Mucosa of gallbladder (tissue), 1 donor: Measurements from ENCODE around the gene UGT1A1. TPM values are rescaled to one million over a fixed set of nuclear protein-coding genes. Genes with fewer than 3 reads are reported as not detected.
A peak's percentile ranks its signal among the peaks of the same experiment; 100 is the strongest.

Source experiments
- DNase-seq: peaks from one replicate; pipeline ENCODE4 v3.0.0-alpha.2; 2020; ENCODE audit warnings: low spot score
- total RNA-seq: library from RNA; stranded (reverse); gene quantifications from one replicate; pipeline ENCODE4 v1.2.1, GENCODE V29; 2021
- donor health status: DM: no; HTN: no; CAD: no.

The UGT1A1 gene
- total RNA-seq, 1 donor from 2014 or later, result 2.6 TPM

DNA sequence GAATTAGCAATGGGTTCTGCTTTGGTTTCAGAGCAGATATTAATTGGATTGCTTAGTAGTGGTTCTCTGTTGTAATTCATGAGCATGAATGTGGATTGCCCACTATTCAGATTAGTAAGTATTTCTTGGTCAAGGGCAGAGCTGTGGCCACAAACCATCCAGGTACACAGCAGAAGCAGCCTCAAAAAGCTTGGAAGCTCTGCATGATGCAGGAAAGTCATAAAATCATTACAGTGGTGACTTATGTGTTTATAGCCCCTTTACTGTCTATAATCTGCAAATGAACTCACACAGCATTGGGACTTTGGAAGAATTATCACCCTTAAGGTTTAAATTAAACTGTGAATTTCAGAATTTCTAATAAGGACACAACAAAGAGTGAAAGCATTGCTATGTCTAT is 1.9 kb upstream of the UGT1A1 start:
- no peak for DNase-seq

- DNase-seq, result no peak
Measured at GRCh38 chr2:233758849-233759248, 1.2 kb upstream of the UGT1A1 start.

GRCh38 chr2:233761040-233761769 is 1.1 kb downstream of the UGT1A1 start:
- no peak for DNase-seq

DNA sequence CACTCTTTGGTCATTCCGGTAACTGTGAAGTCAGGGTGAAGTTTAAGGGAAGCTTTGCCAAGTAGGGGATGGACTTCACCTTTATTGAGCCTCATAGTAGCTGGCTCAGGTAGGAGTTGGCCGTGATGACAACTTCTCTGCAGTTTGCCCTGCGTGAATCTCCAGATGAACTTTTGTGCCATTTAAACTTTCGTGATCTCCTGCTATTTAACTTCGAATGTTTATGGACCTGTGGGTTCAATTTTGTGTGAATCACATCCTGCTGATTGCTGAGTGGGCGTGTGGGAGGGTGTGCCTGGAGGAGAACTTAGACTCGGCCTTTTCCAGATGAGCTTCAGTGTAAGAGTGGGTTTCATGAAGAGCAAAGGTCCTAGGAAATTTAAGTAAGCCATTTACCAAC is 4.2 kb downstream of the UGT1A1 start:
- DNase-seq, result peak; percentile 14

- no peak for DNase-seq
Measured at GRCh38 chr2:233764761-233765160, 4.7 kb downstream of the UGT1A1 start.

- DNase-seq, result no peak
Measured at GRCh38 chr2:233766416-233766815, 6.3 kb downstream of the UGT1A1 start.

DNA sequence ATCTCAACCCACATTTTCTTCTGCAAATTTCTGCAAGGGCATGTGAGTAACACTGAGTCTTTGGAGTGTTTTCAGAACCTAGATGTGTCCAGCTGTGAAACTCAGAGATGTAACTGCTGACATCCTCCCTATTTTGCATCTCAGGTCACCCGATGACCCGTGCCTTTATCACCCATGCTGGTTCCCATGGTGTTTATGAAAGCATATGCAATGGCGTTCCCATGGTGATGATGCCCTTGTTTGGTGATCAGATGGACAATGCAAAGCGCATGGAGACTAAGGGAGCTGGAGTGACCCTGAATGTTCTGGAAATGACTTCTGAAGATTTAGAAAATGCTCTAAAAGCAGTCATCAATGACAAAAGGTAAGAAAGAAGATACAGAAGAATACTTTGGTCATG is 8.0 kb downstream of the UGT1A1 start:
- no peak for DNase-seq

GRCh38 chr2:233769260-233769659 is 9.2 kb downstream of the UGT1A1 start:
- DNase-seq, result no peak

DNA sequence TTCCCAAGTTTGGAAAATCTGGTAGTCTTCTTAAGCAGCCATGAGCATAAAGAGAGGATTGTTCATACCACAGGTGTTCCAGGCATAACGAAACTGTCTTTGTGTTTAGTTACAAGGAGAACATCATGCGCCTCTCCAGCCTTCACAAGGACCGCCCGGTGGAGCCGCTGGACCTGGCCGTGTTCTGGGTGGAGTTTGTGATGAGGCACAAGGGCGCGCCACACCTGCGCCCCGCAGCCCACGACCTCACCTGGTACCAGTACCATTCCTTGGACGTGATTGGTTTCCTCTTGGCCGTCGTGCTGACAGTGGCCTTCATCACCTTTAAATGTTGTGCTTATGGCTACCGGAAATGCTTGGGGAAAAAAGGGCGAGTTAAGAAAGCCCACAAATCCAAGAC is 12.1 kb downstream of the UGT1A1 start:
- DNase-seq, result no peak

DNA sequence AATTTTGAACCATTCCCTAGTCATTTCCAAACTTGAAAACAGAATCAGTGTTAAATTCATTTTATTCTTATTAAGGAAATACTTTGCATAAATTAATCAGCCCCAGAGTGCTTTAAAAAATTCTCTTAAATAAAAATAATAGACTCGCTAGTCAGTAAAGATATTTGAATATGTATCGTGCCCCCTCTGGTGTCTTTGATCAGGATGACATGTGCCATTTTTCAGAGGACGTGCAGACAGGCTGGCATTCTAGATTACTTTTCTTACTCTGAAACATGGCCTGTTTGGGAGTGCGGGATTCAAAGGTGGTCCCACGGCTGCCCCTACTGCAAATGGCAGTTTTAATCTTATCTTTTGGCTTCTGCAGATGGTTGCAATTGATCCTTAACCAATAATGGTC is 12.5 kb downstream of the UGT1A1 start:
- no peak for DNase-seq

DNA sequence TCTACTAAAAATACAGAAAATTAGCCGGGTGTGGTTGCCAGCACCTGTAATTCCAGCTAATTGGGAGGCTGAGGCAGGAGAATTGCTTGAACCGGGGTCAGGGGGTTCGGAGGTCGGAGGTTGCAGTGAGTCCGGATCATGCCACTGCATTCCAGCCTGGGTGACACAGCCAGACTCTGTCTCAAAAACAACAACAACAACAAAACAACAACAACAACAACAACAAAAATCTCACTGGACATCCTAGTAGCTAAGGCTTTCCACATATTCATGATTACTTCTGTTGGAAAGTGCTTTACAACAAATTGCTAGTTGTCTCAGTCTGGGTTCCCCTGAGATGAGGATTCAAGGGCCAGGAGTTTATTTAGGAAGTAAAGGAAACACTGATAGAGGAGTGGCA is 13.8 kb downstream of the UGT1A1 start:
- DNase-seq, result no peak

- no peak for DNase-seq
Measured at GRCh38 chr2:233775414-233775813, 15.3 kb downstream of the UGT1A1 start.

DNA sequence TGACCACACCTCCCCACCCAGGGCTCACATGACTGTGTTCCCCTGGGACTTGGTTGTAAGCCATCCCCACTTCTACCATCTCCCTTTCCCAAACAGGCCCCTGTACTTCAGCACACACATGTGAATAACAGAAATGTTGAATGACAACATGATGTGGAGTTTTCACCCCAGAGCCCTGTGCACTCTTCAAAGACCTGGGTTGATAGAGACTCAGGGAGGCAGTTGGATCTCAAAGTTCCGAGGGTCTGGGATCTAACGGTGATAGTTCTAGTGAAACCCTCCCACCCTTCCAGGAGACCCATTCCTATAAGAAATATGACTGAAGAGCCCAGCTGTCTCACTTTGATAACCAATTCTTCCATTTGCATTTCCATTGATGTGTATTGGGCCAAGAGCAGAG is 18.0 kb downstream of the UGT1A1 start, which contains the start of gene MROH2A:
Gene MROH2A (plus strand): TSS at position 301 of the 400 bp plus-strand sequence. CDS start 1,029 bp downstream, outside the sequence.
- DNase-seq, result no peak

- DNase-seq, result no peak
Measured at GRCh38 chr2:233779722-233780121, 19.7 kb downstream of the UGT1A1 start.

DNA sequence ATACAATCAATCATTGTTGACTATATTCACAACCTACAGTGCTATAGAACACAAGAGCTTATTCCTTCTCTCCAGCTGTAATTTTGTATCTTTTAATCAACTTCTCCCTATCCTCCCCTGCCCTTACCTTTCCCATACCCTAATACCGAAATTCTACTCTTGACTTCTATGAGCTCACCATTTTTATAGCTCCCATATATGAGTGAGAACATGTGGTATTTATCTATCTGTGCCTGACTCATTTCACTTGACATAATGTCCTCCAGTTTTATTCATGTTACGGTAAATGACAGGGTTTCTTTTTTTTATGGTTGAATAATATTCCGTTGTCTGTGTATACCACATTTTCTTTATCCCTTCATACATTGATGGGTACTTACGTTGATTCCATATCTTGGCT is 20.7 kb downstream of the UGT1A1 start:
- DNase-seq, result no peak

DNA sequence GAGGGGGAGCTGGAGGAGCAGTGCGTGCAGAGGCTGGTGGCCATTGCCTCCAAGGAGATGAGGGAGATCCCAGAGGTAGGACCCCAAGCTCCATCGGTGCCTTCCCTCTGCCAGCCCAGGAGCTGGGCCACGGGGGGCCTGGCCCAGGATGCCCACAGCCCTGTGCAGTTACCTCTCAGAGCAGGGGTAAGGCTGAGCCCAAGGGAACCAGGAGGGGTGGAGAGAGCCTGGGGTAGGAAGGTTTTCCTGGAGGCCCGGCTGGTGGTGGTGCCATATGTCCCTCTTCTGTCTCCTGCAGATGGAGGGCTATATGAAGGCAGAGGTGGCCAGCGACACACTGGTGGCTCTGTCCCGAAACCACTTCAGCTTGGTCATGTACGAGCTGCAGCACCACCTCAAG is 29.5 kb downstream of the UGT1A1 start:
- no peak for DNase-seq

- DNase-seq, result no peak
Measured at GRCh38 chr2:233791151-233791882, 31.2 kb downstream of the UGT1A1 start.

- DNase-seq, result no peak
Measured at GRCh38 chr2:233791883-233792329, 31.8 kb downstream of the UGT1A1 start.

GRCh38 chr2:233792720-233793119 is 32.6 kb downstream of the UGT1A1 start:
- DNase-seq, result no peak

DNA sequence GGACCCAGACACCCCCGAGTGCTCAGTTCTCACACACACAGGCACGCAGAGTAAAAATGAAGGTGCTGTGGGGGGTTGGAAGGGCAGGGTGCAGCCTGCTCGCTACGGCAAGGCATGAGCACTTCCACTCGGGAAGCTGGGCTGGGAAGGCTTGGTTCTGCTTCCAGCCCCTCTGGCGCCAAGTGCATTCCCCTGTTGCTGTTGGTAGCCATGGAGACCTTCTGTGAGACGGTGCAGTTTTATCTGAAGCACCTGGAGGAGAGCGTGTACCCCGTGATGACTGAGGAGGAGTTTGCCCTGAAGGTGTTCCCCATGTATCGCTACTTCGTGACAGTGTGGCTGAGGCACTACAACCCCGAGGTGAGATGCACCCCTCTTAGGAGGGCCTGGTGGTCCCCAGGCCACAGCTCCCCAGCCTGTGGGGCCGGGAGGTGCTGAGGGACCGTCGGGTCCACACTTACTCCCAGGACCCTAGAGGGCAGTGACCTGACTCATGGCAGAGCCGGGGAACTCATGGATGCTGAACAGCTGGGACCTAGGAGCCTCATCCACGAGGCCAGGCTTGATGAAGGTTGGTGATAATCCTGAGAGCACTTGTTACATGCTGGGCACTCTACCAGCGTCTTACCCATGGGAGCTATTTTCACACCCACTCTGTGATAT is 33.5 kb downstream of the UGT1A1 start:
- no peak for DNase-seq

GRCh38 chr2:233794128-233794658 is 34.1 kb downstream of the UGT1A1 start:
- DNase-seq, result no peak

DNA sequence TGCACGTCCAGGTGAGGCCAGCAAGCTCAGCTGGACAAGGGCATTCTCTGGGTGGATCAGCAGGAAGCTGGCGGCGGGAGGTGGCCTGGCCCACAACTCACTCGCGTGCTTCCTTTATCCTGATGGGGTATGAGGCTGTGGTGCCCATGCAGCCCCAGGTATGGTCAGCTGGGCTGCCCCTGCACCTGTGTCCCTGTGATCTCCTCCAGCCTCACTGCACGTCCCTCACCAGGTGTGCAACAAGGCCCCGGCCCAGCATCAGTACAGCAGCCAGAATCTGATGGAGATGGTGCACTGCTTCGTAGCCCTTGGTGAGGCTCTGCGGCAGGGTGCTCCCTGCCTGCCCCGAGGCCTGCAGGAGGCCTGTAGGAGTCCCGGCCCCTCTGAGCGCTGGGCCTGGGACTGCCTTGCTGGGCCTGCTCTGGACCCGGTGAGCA is 35.7 kb downstream of the UGT1A1 start:
- DNase-seq, result no peak
